ENCODE data around the gene KRTAP10-2.

DNA sequence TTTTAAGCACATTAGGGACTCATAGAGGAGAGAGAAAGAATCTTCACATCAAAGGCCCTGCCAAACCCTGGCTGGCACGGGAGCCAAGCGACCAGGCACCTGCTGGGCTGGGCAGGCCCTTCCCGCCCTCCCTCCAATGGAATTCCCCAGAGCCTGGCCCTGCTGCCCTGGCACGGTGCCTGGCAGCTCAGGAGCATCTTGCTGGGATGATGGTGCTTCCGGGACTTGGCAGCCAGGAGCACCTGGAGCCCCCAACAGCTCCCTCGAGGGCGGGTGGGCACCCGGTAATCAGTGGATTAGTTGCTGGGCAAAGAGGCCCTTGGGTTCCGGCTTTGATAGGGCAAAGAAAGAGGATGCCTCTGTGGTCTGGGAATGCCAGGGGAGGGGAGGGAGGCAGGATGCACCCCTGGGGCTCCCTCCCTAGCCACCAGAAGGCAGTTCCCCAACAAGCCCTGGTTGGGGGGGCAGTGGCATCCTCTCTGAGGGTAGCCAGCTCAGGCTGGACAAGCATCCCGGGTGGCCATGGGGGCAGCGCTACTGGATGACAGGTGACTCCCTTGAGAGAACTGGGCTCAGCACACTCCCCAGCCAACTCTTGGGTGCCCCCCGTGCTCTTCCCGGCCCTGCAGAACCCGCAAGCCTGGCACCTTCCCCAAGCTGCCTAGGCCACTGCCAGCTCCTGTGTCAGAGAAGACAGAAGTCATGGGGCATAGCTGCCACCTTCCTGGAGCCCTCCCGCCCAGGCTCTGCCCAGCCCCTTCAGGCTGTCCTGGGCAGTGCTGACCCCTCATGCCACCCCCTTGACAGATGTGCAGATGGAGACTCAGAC lies 37.7 kb downstream of the KRTAP10-2 start:
- TF ChIP-seq CTCF (IDR thresholded peaks at IDR 0.05) (no peak), POLR2A (IDR thresholded peaks at IDR 0.05) (no peak)

Measured in vagina (tissue), 2 donors.